HG03039 (cell line): ENCODE results near the gene ARRDC3.
"Not testable (repeated sequence)": the region's sequence is repeated elsewhere in the genome, so short reads cannot be mapped to it uniquely, and the experiment has no call there.

ENCODE experiments used
- ATAC-seq: cut with Tn5 transposase; IDR thresholded peaks from one replicate; pipeline ENCODE4 v1.9.1; 2021; ENCODE audit warnings: mild to moderate bottlenecking, moderate library complexity; ENCODE audit not compliant: unreplicated experiment

Gene ARRDC3

DNA sequence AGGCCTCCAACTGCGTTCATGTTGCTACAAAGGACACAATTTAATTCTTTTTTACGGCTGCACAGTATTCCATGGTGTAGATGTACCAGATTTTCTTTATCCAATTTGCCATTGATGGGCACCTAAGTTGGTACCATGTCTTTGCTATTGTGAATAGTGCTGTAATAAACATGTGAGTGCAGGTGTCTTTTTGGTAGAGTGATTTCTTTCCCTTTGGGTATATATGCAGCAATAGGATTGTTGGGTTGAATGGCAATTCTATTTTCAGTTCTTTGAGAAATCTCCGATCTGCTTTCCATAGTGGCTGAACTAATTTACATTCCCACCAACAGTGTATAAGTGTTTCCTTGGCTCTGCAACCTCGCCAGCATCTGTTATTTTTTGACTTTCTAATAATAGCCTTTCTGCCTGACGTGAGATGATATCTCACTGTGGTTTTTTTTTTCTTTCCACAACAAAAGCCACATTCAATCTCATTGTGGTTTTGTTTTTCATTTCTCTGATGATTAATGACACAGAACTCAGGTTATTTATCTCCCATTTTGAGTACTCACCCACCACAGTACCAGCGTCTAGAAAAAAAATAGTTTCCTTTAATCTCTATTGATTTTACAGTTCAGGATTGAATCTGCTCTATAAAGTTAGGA lies 21.9 kb downstream of the ARRDC3 start:
- ATAC-seq = peak; percentile 77

DNA sequence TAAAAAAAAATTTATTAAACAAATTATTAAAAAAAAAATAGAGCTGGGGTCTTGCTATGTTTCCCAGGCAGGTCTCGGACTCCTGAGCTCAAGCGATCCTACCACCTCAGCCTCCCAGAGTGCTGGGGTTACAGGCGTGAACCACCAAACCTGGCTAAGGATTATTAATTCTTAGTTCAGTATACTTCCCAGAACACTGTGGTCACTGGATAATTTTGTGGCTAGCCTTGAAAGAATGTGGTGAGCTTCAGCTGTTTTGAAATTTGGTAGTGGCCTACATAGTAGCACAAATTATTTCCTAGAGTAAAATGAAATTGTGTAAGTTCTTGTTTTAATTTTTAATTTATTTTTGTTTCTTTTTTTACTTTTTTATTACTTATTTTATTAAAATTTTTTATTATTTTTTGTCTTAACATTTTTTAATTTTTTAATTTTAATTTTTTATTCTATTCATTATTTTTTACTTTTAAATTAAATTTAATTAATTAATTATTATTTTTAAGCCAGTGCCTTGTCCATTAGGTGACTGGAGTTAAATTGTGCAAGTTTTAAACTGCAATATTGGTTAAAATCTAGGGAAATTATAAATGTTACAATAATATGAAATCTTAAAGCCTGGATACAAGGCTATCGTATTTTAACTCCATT lies 23.0 kb downstream of the ARRDC3 start:
- ATAC-seq = no peak

DNA sequence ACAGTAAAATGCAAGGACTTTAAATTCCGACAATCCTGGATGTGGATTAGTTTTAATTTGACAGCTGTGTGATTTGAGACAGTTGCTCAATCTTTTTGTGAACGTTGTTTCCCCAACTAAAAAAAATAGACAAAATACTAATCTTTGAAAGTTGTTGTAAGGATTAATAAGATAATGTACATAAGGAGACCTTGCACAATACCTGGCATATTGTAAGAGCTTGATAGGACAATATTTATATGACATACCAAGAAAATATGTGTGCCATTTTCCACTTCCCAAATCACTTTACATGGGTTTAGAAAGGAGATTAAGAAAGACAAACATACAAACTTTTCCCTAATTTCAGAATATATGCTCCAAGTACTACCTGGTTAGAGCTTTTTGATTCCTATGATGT lies 25.3 kb downstream of the ARRDC3 start:
- no peak for ATAC-seq

DNA sequence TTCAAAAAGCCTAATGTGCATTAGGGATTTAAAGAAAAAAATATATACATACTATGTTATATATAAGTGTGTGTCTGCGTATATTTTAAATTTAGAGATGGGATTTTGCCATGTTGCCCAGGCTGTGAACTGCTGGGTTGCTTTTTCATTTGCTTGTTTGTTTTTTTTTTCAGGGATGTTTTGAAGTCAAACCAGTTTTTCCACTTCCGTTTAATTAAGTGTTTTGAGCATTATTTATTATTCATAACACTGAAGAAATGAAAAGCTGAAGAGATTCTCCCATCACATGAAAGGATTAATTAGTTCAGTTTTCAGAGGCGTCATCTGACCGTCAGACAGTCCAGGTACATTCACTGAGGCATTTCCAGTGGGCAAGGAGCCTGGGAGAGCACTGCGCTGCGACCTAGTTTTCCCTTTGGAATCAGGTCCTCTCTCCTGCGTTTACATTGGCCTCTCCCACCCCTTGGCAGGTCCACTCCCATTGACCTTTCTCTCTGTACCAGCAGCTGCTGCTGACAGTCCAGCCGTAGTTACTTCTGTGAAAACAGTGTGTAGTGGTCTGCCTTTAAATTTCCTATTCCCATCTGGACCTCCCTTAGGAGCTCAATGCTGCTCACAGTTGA lies 26.0 kb downstream of the ARRDC3 start:
- ATAC-seq = no peak

- ATAC-seq = not testable (repeated sequence)
Observed at GRCh38 chr5:91354867-91355266, 28.2 kb downstream of the ARRDC3 start.

GRCh38 chr5:91352831-91353695 lies 30.1 kb downstream of the ARRDC3 start:
- ATAC-seq = no peak

DNA sequence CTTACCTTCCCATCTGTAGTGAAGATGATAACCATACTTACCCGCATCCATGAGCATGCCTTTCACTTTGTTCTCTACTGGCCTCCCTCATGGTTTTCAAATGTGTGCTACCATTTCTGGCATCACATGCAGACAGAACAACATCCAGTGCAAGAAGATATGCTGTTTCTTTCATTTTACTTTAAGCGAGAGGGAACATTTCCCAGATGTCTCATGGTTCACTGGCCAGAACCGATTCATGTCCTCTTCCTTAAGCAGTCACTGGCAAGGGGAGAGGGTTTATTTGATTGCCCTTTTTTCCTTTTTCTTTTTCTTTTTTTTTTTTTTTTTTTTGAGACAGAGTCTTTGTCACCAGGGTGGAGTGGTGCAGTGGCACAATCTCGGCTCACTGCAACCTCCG lies 37.7 kb downstream of the ARRDC3 start:
- no peak for ATAC-seq

DNA sequence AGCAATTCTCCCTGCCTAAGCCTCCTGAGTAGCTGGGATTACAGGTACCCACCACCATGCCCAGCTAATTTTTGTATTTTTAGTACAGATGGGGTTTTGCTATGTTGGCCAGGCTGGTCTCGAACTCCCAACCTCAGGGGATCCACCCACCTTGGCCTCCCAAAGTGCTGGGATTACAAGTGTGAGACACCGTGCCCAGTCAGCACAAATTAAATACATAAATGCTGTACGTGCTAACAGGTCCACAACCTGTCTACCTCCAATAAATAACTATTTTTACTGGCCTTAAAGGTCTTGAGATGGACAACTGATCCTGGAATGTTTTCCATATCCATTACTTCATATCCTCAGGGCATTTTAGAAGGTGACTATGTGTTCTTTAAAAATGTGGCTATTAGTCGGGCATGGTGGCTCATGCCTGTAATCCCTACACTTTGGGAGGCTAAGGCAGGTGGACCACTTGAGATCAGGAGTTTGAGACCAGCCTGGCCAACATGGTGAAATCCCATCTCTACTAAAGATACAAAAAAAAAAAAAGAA lies 38.4 kb downstream of the ARRDC3 start:
- not testable (repeated sequence) for ATAC-seq

- ATAC-seq = no peak
Observed at GRCh38 chr5:91343916-91344315, 39.2 kb downstream of the ARRDC3 start.

DNA sequence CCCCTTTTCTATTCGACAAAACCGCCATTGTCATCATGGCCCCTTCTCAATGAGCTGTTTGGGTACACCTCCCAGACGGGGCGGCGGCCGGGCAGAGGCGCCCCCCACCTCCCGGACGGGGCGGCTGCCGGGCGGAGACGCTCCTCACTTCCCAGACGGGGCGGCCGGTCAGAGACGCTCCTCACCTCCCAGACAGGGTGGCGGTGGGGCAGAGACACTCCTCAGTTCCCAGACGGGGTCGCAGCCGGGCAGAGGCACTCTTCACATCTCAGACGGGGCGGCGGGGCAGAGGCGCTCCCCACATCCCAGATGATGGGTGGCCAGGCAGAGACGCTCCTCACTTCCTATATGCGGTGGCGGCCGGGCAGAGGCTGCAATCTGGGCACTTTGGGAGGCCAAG lies 40.2 kb downstream of the ARRDC3 start:
- ATAC-seq = not testable (repeated sequence)

- no peak for ATAC-seq
Observed at GRCh38 chr5:91341154-91341553, 42.0 kb downstream of the ARRDC3 start.

DNA sequence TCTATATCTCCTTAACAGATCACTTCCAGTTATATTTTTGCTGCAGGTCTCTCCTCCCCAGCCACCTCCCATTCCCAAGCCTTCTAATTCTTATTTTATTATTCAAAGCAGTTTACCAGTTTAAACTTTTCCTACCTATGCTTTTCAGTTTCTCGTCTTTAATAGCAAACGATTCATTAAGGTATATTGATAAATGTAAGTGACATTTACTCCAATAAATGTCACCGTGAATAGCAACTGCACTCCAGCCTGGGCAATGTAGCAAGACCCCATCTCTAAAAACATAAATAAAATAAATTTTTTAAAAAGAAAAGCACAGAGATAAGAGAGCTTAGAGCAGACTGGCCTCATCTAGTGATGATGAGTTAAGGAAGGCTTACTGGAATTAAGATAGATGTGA lies 42.6 kb downstream of the ARRDC3 start:
- no peak for ATAC-seq

- no peak for ATAC-seq
Observed at GRCh38 chr5:91339063-91339705, 43.9 kb downstream of the ARRDC3 start.

GRCh38 chr5:91332267-91333045 lies 50.7 kb downstream of the ARRDC3 start:
- peak; percentile 76 for ATAC-seq

DNA sequence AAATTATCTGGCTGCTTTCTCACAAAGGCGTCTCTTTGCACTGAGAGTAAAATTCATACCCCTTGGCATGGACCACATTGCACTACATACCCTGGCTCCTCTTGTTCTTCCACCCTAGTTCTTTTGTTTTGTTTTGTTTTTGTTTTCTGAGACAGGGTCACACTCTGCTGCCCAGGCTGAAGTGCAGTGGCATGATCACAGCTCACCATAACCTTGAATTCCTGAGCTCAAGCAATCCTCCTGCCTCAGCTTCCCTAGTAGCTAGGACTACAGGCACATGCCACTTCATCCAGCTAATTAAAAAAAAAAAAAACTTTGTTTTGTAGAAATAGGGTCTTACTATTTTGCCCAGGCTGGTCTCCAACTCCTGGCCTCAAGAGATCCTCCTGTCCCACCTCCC lies 51.4 kb downstream of the ARRDC3 start:
- no peak for ATAC-seq

DNA sequence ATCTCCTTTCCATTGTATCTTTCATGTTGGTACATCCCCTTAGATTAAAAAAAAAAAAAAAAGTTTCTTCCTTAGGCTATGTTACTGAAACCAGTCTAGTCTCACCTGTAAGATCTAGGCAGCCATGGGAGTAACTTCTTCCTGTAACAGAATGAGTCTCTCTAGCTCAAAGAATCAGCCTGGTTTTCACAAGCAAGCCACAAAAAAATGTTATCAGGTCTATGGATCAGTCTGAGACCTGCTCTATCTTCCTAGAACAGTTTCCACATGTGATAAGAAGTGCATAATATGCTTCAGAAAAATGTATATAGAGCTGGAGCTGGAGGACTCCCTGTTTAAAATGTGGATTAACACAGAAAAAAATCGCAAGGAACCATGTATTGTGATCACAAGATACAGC lies 53.8 kb downstream of the ARRDC3 start:
- no peak for ATAC-seq

GRCh38 chr5:91328743-91329142 lies 54.4 kb downstream of the ARRDC3 start:
- no peak for ATAC-seq

- not testable (repeated sequence) for ATAC-seq
Observed at GRCh38 chr5:91322981-91323380, 60.1 kb downstream of the ARRDC3 start.

GRCh38 chr5:91319667-91320066 lies 63.5 kb downstream of the ARRDC3 start:
- no peak for ATAC-seq

DNA sequence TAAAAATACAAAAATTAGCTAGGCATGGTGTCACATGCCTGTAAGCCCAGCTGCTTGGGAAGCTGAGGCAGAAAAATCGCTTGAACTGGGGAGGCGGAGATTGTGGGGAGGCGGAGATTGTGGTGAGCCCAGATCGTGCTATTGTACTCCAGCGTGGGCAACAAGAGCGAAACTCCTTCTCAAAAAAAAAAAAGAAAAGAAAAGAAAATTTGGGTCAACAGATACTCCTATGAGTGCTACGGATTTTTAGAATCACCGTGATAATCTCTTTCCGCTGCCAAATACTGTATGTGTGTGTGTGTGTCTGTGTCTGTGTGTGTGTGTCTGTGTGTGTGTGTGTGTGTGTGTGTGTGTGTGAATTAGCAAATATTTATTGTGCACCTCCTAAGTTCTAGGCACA lies 64.4 kb downstream of the ARRDC3 start:
- no peak for ATAC-seq
